RCC 7860 (cell line): ENCODE results near the gene TRAPPC10.

ENCODE experiments used
- DNase-seq: peaks from one replicate; pipeline ENCODE4 v3.0.0-alpha.2; 2015; ENCODE audit warnings: low spot score
- FAIRE-seq: peaks from 2 replicates; lab custom pipeline; 2012; peaks lifted over from hg19 to GRCh38; lab: Jason Lieb, UNC

TRAPPC10 gene

GRCh38 chr21:44002511-44002910 is 9.6 kb upstream of the TRAPPC10 start:
- FAIRE-seq (no peak), DNase-seq (no peak)

DNA sequence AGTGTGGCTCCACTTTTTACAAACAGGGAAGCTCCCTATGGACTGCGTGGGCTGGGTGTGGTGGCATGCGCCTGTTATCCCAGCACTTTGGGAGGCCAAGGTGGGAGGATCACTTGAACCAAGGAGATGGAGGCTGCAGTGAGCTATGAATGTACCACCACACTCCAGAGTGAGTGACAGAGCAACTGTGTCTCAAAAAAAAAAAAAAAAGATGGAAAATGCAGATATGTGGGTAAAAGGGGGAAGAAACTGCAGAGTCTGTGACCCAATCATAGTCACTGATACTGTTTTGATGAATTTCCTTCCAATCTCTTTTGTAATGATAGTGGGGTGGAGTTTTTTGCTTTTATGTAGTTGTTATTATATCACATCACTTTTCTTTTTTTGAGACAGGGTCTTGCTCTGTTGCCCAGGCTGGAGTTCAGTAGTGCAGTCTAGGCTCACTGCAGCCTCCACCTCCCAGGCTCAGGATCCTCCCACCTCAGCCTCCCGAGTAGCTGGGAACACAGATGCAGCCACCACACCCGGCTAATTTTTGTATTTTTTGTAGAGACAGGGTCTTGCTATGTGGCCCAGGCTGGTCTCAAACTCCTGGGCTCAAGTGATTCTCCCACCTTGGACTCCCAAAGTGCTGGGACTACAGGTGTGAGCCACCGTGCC is 8.7 kb upstream of the TRAPPC10 start:
- FAIRE-seq = no peak
- no peak for DNase-seq

- DNase-seq = no peak
- no peak for FAIRE-seq
Measured at GRCh38 chr21:44005071-44005470, 7.0 kb upstream of the TRAPPC10 start.

DNA sequence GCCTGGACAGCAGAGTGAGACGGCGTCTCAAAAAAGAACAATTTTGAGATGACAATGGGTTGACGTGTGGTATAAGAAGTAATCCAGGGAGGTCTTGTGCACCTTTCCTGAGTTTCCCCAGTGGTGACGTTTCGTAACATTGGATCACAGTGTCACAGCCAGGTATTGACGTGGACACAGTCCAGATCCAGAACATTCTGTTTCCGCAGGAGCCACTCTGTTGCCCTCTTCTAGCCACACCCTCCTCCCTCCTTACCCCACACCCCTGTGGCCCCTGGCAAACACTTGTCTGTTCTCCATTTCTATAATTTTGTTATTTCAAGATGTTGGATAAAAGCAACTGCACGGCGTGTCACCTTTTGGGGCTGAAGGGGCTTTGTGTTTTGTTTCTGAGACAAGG is 6.5 kb upstream of the TRAPPC10 start:
- FAIRE-seq (no peak), DNase-seq (no peak)

DNA sequence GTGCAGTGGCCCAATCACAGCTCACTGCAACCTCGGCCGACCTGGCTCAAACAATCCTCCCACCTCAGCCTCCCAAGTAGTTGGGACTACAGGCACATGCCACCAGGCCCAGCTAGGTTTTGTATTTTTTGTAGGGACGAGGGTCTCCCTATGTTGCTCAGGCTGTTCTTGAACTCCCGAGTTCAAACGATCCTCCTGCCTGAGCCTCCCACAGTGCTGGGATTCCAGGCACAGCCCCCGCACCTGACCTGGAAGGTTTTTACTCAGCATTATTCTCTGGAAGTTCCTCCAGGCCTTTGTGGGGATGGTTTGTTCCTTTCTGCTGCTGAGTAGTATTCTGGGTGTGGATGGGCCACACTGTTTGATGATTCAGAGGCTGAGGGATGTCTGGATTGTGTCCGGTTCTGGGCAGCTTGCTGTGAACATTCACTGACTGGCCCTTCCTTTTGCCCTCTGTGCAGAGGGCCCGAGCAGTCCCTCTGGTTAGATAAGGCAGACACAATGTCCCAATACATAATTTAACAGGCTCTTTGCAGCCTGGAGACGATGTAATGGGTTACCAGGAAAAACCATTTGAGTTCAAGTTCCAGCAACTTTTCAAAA is 6.0 kb upstream of the TRAPPC10 start:
- DNase-seq (peak; percentile 92), FAIRE-seq (peak; percentile 85)

DNA sequence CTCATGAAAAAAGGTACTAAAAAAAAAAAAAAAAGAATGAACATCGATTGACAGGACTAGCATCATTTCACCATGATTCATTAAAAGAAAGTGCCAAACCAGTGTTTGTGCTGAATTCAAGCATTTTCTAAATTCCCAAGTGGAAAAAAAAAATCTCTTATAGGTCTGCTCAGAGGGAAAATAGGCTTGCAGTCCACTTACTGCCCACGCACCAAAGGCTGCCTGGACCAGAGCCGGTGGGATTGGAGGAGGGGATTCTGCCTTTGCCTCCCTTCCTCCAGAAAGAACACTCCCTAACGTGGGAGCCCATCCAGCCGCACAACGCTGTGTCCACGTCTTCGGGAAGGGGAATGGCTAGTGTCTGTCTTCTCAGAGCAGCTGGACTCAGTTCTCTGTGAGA is 5.5 kb upstream of the TRAPPC10 start:
- FAIRE-seq (no peak), DNase-seq (no peak)

DNA sequence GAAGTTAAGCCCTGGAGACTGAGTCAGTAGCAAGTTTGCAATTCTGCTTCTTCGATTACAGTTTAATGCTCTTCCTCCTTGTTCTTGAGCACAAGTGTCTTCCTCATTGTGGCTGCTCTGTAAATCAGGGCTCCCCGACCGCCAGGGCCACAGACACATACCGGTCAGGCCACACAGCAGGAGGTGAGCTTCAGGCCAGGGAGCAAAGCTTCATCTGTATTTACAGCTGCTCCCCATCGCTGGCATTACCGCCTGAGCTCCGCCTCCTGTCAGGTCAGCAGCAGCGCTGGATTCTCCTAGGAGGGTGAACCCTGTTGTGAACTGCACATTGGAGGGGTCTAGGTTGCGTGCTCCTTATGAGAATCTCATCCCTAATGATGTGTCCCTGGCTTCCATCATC is 1.7 kb upstream of the TRAPPC10 start:
- FAIRE-seq = no peak
- no peak for DNase-seq

DNA sequence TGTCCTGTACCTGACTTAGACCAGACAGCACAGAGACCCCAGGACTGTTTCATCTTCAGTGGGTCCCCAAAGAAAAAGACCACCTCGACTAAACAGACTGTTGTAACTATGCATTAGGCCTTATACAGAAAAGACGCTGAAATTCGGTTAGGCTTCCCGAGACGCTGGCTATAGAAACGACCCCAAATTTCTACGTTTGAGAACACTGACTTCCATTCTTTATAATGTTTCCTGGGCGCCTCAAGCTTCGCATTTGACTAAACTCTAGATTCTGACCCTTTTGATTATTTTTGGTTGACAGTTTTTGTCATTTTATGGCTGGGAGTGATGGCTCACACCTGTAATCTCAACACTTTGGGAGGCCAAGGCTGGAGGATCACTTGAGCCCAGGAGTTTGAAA is 986 bp upstream of the TRAPPC10 start:
- FAIRE-seq (no peak), DNase-seq (no peak)

DNA sequence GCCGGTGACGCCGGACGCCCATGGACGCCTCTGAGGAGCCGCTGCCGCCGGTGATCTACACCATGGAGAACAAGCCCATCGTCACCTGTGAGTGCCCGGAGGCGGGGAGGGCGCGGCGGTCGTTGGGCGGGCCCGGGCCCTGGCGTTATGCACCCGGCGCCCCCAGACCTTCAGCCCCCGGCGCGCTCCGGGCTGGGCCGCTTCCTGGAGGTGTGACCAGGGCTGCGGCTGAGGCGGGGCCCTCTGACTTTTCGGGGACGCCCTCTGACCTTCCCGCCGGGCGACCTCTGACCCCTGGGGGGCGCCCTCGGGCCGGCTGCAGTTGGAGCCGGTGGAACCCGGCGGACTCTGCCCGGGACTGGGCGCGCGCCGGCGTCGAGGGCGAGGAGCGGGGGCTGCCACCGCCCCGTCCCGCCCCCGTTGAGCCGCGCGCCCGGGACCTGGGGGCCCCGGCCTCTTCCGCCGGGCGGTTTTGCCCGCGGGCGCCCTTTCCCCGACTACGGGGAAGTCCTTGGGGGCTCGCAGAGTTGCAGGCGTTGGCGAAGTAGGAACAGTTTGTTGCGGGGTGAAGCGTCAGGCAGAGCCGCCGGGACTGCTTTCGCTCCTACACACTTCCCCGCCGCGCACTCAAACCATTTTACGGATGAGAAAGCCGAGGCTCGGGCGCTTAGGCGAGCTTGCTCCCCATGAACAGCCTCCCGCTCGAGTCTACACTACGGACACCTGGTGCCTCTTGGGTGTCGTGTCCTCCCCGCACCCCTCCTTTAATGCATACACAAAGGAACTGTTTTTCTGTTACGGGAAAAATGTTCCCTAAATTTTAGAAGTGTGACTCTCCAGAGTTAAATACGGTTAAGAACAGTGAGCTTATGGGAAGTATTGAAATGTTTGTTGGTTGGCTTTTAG is 618 bp downstream of the TRAPPC10 start:
- no peak for FAIRE-seq
- no peak for DNase-seq

DNA sequence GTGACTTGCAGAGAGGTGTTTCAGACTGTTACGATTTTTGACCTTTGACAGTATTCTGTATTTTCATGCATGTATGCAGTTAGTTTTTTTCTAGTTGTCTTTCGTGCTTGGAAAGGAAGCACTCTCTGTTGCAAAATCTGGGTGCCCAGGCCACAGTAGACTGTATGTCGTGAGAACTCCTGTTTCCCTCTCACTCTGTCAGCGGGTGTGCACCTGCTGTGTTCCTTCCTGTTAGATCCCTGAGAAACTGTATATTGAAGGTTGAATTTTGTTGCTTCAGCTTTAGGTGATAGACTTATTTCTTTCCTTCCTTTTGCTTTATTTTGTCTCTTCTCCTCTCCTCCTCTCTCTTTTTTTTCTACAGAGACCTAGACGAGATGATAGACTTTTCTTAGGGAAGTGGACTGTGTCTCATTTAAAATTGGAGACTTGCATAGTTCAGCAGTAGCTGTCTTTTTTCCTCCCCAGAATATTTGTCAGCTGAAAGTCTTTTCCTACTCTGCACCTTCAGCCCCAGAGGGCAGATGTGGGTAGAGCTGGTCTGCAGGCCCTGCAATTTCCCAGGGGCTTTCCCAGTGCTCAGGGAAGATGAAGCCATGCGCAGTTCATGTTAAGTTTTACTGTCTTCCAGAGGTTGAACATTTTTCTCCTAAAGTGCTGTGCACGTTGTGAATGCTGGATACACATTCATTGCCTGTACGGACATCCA is 1.4 kb downstream of the TRAPPC10 start:
- DNase-seq (no peak), FAIRE-seq (no peak)

DNA sequence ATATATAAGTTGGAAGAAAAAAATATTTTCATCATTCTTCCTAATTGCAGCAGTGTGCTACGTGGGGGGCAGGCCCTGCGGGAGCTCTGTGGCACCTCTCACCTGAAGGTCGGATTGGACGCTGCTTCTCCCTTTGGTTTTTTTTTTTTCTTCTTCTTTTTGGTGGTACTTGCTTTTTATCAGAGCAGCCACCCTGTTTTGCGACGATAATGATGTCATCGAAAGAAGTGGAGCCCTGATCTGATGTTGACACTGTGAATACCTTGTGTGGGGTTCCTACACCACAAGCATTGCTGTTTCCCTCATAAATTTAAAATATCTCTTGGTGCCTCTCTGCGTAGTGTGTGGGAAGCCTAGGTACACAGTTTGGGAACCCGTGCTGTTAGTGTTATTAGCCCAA is 5.5 kb downstream of the TRAPPC10 start:
- no peak for DNase-seq
- no peak for FAIRE-seq

GRCh38 chr21:44018127-44018526 is 6.0 kb downstream of the TRAPPC10 start:
- no peak for DNase-seq
- no peak for FAIRE-seq

- no peak for DNase-seq
- no peak for FAIRE-seq
Measured at GRCh38 chr21:44018813-44019567, 6.9 kb downstream of the TRAPPC10 start.

- FAIRE-seq = no peak
Measured at GRCh38 chr21:44019568-44019958, 7.5 kb downstream of the TRAPPC10 start.

DNA sequence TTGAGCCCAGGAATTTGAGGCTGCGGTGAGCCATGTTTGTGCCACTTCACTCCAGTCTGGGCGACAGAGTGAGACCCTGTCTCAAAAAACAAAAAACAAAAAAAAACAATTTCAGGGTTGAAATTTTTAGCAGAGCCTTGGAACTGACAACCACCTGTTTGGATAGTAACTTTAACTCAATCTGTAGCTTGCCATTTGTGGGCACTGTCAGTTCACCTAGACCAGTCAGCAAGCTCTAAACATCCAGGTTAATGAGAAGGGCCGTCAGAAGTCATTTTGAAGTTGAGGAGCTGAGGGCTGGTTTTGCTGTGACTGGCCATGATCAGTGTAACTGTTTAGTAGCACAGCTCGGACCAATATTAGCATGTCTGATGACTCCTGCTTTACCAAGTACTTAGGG is 8.4 kb downstream of the TRAPPC10 start:
- no peak for FAIRE-seq
- no peak for DNase-seq

More at GRCh38 chr21:44019568-44019958, 7.5 kb downstream of the TRAPPC10 start:
- DNase-seq = no peak

DNA sequence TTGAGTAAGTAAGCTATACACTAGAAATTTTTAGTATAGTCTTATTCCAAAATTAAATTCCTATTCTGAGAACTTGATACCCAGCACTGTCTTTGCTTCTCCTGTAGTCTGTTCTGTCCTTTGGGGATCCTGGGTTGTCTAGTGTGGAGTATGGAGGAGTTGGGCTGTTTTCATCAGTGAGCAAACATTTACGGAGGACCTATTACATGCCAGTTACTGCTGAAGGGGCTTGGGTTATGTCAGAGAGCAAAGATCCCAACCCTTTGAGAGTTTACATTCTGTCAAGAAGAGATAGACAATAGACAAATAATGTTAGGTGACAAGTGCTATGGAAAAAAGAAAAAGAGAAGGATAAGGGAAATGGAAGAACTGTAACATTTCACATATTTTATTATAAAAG is 9.0 kb downstream of the TRAPPC10 start:
- FAIRE-seq = no peak
- DNase-seq = no peak

GRCh38 chr21:44024257-44024656 is 12.1 kb downstream of the TRAPPC10 start:
- no peak for DNase-seq
- no peak for FAIRE-seq

DNA sequence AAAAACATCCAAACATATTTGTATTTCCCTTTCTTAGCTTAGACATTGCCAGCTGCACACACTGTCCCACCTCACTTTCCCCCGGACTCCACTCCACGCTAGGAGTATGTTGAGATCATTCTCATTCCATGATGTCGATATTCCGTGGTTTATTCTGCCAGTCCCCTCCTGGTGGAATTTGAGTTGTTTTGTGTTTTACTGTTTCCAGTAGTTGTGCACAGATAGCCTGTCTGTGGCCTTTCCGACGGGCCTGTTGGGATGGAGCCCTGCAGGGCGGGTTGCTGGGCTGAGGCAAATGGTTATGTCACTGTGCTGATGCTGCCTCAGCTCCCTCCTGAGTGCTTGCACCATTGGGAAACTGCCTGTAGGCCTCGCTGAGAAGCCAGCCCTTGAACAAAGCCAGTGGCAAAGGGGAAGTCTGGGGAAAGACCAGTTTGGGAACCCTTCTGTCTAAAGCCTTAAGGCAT is 12.8 kb downstream of the TRAPPC10 start:
- peak; percentile 37 for DNase-seq
- no peak for FAIRE-seq

- no peak for DNase-seq
- FAIRE-seq = no peak
Measured at GRCh38 chr21:44027607-44028286, 15.6 kb downstream of the TRAPPC10 start.

DNA sequence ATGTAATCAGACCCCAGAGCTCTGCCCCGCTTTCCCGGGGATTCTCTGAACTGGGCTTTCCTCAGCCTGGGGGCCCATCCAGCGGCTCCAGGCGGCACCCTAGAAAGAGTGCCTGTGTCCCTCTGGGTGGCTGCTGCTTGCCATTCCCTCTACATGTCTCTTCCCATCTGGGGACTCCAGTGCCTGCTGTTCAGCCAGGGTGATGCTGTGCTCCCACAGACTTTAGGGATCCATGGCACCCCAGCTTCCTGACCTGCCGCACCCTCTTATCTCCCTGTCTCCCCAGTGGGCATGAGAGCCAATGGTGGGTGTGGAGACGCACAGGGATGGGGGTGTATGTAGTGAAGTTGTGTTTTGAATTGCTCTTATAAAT is 16.2 kb downstream of the TRAPPC10 start:
- DNase-seq (no peak), FAIRE-seq (no peak)
